ENCODE data around the gene DECR2.
A peak's percentile ranks its signal among the peaks of the same experiment; 100 is the strongest.
"Not testable (repeated sequence)": the region's sequence is repeated elsewhere in the genome, so short reads cannot be mapped to it uniquely, and the experiment has no call there.

Gene DECR2

DNA sequence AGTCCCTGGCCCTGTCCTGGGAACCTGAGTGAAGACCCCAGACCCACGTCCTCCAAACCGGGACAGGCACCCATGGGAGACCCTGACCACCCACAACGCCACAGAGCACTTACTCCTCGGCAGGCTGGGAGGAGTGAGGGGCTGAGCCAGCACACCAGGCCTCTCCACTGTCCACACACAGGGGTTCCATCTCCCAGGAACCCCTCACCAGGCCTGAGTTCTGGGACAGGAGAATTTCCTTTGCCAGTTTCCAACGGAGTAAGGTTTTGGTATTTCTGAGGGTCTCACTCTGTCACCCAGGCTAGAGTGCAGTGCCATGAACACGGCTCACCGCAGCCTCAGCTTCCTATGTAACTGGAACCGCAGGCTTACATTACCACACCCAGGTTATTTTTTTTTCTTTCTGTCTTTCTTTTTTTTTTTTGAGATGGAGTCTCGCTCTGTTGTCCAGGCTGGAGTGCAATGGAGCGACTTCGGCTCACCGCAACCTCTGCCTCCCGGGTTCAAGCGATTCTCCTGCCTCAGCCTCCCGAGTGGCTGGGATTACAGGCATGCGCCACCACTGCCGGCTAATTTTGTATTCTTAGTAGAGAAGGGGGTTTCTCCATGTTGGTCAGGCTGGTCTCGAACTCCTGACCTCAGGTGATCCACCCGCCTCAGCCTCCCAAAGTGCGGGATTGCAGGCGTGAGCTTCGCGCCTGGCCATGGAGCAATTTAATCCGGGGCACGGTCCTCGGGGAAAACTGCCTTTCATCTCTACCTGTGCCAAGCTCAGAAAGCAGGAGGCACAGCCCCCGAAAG is 21.5 kb upstream of the DECR2 start:
- no peak for DNase-seq

DNA sequence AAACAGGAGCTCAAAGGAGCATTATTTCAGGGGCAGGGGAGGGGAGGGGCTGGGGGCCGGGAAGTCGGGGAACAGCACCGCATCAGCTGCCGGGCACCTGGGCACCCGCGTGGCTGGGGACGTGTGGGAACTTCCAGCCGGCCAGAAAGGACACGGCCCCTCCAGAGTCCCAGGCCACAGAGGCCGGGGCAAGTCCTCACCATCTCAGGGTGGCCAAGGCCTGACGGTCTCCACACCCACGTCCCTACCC is 21.0 kb upstream of the DECR2 start:
- no peak for DNase-seq

DNA sequence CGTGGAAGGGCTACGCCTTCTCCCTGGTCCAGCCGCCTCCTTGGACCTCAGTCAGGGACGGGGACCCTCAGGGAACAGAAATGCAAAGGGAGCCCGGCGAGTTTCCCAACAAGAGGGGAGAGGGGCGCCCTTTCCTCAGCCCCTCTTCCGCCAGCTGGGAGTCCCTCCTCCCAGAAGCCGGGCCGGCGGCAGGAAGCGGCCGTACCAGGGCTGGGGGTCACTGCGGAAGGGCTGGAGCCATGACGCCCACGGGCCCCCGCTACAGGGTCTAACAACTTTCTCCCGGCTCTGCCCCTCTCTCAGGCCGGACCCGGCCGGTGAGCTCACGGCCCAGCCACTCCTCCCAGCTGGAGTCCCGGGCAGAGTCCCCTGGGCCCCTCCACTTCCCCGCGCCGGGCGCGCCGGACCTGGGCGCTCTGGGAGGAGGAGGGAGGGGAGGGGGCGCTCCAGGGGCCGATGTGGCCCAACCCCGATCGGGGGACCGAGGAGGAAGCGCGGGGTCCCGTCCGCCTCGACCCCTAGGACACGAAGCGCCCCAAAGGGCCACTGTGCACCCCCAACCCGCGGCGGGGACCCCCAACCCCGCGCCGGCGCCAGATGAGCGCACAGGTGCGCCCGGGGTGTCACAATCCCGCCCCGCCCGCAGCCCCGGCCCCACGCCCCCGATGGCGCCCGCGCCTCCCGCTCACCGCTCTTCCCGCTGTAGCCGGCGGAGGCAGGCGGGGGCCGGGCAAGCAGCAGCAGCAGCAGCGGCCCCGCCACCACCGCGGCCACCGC is 20.5 kb upstream of the DECR2 start:
- peak; percentile 54 for DNase-seq

DNA sequence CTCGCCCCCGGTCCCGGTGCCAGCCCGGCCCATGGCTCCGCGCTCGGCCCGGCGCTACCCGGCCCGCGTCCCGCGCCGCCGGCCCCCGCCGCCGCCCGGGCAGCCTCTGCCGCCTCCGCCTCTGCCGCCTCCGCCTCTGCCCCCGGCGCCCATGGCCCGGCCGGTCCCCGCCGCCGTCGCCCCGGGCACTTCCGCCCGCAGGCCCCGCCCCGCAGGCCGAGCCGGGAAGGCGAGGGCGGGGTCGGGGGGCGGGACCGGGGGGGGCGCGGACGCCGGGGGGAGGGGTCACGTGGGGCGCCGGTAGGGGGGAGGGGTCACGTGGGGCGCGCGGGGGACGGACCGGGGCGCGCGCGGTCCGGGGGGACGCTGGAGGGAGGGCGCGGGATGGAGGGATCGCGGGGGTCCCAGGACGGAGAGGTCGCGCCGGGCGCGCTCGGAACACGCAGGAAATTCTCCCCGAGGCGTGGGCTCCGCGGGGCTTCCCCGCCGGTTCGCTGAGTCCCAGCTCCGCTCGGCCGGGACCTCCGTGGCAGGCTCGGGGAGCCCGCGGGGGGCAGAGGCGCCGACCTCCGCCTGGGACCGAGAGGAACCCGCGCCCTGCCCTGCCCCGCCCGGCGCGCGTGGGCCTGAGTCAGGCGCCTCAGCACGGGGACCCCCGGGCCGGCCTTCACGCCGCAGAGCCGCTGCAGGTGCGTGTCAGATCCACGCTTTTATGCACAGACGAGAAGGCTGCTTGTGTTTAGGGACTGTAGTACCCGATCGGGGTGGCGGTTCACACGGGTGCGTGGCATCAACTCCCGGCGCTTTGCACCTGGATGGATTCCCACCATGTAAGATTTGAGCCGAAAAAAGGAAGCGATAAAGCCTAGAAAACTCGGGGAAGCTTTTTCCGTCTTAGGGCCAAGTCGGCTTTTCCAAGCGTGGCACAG is 19.6 kb upstream of the DECR2 start, which contains the start of gene PGAP6:
TSS of gene PGAP6 (minus strand) at position 190 of the 929 bp plus-strand sequence. CDS start at position 33, 157 bp downstream.
- DNase-seq = peak; percentile 68

DNA sequence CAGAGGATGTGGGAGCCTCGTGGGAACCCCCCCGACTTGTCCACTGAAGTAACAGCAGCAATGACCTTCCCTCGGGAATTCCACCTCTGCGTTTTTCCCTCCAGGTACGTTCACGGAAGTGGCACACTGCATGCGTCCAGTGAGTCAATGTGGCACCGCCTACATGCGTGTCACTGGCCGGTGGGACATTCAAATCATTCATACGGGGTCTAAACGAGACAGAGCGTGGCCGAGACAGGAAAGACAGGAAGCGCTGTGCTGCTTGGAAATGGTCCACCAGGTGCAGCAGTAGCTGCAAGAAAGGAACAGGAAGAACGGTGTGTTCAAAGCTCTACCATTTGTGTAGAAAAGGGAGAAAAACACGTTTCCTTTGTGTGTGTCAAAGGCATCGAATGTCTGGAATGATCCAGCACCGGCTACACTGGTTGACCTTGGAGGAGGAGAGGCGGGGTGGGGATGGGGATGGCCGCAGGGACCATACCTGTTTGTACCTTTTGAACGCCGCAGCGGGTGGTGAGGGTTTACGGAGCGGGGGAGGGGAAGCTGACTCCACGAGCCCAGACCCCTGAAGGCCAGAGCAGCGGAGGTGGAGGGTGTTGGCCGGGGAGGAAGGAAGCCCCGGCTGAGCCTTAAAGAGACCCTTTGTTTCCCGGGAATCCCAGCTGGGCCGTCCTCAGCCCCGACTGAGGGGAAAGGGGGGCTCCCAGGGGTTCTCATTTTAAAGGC is 18.2 kb upstream of the DECR2 start:
- DNase-seq = no peak

DNA sequence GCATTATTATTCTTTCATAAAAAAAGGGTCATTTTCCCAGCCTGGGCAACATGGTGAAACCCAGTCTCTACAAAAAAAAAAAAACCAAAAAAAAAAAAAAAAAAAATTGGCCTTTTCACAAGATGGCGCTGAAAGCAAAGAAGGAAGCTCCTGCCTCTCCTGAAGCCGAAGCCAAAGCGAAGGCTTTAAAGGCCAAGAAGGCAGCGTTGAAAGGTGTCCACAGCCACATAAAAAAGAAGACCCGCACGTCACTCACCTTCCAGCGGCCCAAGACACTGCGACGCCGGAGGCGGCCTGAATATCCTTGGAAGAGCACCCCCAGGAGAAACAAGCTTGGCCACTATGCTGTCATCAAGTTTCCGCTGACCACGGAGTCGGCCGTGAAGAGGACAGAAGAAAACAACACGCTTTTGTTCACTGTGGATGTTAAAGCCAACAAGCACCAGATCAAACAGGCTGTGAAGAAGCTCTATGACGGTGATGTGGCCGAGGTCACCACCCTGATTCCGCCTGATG is 15.0 kb upstream of the DECR2 start:
- DNase-seq = no peak

DNA sequence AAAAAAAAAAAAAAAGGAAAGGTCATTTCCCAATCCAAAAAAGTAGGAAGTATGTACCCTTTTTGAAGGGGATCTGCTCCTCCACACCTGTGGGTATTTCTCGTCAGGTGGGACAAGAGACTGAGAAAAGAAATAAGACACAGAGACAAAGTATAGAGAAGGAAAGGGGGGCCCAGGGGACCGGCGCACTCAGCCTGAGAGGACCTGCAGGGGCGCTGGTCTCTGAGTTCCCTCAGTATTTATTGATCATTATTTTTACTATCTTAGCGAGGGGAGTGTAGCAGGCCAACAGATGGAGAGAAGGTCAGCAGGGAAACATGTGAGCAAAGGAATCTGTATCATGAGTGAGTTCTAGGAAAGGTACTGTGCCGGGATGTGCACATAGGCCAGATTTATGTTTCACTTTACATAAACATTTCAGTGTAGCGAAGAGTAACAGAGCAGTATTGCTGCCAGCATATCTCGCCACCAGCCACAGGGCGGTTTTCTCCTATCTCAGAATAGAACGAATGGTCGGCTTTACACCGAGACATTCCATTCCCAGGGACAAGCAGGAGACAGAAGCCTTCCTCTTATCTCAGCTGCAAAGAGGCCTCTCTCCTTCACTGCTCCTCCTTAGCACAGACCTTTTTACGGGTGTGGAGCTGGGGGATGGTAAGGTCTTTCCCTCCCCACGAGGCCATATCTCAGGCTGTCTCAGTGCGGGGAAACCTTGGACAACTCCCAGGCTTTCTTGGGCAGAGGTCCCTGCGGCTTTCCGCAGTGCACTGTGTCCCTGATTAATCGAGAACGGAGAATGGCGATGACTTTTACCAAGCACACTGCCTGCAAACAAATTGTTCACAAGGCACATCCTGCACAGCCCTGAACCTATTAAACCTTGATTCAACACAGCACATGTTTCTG is 13.7 kb upstream of the DECR2 start:
- not testable (repeated sequence) for DNase-seq

DNA sequence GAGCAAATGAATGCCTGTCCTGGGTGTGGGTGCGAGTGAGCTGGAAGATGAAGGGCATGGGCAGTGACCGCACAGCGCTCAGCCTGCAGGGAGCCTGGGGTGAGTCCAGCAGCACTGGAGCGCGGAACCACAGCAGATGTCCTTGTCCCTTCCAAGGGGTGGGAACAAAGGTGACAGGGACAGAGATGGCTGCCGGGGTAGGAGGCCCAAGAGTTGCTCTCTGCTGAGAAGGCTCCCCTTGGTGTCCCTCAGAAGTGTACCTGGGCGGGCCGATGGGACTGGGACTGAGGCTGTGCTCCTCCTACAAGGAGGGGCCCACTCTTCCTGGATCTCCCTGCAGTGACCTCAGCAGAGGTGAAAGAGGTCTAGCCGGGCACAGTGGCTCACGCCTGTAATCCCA is 12.3 kb upstream of the DECR2 start:
- no peak for DNase-seq

DNA sequence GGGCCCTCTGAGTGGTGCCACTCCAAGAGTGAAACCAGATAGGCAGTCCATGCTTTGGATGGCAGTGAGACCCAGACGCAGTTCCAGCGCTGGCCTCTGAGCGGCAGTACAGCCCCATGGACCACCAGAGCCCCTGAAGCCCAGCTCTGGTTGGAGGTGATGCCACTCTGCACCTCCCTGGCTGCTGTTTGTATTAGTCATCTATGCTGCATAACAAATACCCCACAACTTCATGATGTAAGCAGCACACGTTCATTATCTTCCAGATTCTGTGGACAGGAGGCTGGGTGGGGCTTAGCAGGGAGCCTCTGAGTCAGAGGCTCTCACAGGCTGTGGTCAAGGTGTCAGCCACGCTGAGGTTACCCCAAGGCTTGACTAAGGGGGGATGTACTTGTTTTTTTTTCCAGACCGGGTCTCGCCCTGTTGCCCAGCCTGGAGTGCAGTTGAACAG is 9.8 kb upstream of the DECR2 start:
- DNase-seq = peak; percentile 75

DNA sequence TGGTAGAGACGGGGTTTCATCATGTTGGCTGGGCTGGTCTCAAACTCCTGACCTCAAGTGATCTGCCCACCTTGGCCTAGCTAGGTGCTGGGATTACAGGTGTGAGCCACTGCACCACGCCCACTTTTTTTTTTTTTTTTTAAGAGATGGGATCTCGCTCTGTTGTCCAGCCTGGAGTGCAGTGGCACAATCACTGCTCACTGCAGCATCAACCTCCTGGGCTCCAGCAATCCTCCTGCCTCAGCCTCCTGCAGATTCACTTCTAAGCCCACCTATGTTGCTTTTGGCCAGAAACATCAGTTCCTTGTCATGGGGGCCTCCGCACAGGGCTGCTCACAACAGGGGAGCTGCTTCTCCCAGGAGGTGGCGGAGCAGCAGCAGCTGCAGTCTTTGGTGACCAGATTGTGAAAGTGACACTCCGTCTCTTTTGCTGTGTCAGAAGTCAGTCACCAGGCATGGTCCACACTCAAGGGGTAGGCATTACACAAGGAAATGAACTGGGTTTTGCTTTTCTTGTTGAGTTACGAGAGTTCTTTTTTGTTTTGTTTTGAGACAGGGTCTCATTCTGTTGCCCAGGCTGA is 9.1 kb upstream of the DECR2 start:
- no peak for DNase-seq

DNA sequence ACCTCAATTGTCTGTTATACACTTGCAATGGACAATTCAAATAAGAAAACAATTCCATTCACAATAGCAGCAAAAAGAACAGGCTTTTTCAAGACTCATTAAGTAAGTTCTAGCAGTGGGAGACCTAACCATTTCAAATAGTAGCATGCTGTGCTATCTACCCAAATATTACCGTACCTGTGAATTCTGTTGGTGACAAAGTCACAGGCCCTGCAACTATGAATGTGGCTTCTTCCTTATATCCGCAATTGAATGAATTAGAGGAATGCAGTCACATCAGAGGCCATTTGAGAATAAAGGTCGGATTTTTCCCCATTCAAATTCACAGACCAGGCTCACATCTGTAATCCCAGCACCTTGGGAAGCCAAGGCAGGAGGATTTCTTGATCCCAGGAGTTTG is 5.5 kb upstream of the DECR2 start:
- DNase-seq = no peak

DNA sequence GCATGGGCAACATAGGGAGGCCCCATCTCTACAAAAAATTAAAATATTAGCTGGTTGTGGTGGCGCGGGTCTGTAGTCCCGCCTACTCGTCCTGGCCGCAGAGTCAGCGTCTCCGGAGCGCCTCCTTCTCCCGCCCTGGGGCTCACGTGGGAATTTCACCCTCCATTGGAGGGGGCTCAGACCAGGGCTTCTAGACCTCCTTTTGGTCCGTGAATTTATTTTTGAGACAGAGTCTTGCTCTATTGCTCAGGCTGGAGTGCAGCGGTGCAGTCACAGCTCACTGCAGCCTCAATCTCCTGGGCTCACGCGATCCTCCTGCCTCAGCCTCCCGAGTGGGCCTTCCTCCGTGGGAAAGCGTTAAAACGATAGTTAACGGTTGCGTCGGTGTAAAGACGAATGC is 5.1 kb upstream of the DECR2 start:
- DNase-seq = peak; percentile 80

DNA sequence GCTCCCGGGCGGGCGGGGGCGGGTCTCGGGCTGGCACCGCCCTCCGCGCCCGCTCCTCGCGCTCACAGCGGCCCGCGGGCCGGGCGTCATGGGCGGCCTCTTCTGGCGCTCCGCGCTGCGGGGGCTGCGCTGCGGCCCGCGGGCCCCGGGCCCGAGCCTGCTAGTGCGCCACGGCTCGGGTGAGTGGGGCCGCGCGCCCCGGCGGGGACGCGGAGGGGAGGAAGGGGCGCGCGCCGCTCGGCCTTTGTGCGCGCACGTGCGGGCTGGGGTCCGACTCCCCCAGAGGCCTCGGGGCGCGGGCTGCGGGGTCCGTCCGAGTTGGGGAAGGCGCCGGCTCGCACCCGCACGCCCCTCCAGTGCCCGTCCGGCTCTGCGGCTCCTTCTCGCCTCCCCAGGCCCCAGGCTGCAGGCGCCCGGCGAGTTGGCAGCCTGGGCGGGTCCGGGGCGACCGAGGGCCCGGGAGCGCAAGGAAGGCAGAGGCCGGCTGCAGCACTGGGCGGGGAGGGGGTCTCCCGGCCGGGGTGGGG is 4.5 kb upstream of the DECR2 start, which contains the start of gene NME4:
TSS of gene NME4 (plus strand) at position 65 of the 527 bp plus-strand sequence. CDS start at position 89, 24 bp downstream.
- DNase-seq = peak; percentile 57

DNA sequence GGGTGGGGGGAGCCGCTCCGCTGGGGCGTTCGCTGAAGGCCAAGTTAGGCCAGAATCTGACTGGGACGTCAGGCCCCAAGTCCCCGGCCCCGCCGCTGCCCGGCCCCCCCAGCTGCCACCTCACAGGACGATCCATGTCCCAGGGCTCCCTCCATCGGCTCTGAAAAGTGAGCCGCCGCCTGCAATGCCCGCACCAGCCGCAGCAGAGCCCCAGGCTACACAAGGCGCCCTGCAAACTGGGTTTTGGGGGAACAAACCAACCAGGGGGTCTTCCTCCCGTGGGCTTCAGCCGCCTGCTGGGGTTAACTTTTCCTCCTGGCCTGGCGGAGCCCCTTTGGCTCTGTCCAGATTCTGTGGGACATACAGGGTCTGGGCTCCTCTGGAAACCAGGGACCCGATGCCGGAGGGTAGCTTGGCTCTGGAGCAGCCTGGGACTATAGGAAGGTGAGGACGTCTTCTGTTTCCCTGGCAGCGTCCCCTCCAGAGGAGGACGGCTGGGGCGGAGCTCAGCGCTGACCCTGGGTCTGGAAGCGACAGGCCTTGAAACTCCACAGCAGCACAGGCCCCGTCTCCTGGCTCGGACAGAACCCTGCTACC is 3.9 kb upstream of the DECR2 start:
- DNase-seq = peak; percentile 57

DNA sequence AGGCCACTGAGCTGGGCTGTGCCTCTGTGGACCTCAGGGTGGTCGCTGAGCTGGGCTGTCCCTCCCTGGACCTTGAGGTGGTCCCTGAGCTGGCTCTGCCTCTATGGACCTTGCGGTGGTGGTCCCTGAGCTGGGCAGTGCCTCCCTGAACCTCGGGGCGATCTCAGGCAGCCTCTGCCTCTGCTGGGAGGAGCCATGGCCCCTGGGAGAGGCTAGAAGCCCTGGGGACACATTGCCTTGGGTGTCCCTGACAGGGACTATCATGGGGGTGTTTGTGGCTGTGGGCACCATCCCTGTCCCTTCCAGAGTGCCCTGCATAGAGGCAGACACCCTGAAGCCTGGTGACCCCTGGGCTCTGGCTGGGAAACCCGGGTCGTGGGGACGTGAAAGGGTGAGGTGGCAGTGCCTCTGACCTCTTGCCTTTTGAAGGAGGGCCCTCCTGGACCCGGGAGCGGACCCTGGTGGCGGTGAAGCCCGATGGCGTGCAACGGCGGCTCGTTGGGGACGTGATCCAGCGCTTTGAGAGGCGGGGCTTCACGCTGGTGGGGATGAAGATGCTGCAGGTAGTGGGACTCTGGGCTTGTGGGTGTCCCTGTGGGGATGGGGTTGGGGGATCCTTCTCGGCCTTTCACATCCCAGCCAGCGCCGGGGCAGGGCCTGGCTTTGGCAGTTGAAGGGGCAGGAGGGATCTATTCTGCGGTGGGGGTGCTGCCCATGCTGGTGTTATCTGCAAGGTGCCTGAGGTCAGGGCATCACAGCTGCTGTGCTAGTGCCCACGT is 2.9 kb upstream of the DECR2 start:
- no peak for DNase-seq

DNA sequence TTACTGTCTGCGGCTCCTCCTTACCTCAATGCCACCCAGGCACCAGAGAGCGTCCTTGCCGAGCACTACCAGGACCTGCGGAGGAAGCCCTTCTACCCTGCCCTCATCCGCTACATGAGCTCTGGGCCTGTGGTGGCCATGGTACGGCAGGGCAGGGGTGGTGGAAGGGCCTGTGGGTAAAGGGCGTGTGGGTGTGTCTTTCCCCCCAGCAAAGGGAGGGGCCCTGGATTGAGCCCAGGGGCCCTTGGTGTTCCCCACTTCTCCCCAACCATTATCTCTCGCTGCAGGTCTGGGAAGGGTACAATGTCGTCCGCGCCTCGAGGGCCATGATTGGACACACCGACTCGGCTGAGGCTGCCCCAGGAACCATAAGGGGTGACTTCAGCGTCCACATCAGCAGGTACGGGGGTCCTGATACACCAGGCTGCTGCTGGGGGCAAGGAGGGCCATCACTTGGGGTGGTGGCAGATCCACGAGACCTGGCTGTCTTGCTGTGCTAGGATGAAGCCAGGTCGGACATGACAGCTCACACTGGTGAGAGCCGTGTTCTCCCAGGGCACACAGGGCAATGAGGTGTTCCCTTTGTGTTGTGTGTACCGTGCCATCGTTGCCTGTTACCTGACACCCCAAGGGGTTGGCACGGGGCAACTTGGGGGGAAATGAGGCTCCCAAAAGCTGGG is 2.2 kb upstream of the DECR2 start:
- no peak for DNase-seq

DNA sequence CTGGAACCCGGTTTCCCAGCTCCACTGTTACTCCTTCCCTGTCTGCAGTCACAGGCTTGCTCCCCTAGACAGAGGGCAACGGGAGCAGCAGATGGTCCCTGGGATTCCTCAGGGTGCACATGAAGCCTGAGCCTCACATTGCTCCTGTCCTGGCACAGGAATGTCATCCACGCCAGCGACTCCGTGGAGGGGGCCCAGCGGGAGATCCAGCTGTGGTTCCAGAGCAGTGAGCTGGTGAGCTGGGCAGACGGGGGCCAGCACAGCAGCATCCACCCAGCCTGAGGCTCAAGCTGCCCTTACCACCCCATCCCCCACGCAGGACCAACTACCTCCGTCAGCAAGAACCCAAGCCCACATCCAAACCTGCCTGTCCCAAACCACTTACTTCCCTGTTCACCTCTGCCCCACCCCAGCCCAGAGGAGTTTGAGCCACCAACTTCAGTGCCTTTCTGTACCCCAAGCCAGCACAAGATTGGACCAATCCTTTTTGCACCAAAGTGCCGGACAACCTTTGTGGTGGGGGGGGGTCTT is 1.6 kb upstream of the DECR2 start:
- DNase-seq = no peak

DNA sequence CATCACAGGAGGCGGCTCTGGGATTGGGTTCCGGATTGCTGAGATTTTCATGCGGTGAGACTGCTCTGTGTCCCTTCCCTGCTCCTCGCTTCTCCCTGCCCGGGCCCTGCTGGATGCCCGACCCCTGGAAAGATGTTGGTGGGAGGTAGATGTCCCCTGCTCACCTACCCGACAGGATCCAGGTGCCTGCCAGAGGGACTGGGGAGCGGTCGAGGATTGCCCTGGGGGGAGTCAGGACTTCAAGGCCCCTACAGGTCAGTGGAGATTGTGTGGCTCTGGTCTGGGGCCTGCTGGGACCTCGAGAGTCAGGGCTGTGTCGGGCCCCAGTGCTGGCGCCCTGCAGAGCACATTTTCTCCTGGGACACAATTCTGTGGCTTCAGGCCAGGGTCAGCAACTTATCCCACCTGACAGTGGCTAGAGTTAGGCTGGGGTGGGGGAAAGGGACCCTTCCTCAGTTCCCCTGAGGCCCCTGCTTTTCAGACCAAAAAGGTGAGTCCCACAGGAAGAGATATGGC is 3.3 kb downstream of the DECR2 start:
- DNase-seq = no peak
